EH (cell line): ENCODE measurements around the gene GPR68.

ENCODE experiments used
- DNase-seq: peaks from one replicate; pipeline ENCODE4 v3.0.0-alpha.2; 2015; ENCODE audit warnings: low read depth

The GPR68 gene, protein sequence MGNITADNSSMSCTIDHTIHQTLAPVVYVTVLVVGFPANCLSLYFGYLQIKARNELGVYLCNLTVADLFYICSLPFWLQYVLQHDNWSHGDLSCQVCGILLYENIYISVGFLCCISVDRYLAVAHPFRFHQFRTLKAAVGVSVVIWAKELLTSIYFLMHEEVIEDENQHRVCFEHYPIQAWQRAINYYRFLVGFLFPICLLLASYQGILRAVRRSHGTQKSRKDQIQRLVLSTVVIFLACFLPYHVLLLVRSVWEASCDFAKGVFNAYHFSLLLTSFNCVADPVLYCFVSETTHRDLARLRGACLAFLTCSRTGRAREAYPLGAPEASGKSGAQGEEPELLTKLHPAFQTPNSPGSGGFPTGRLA

DNA sequence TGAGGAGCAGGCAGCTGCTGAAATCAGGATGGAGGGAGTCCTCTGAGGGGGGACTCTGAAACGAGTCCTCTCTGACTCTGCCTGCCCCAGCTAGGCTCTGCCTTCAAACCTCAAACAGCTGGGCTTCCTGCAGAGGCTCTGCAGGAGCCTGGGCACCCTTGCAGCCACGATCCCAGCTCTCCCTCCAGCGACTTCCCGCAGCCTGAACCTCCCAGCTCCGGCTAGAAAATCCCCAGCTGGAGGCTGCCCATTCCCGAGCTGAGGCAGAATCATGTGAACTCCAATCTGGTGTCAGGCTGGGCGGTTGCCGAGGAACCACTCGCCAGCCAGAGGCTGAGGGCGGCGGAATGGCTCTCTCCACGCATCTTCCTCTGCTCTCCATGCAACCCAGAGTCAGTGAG is at the start of gene GPR68:
TSS of gene GPR68 (minus strand) at position 204 of the 401 bp plus-strand sequence. CDS start 9,654 bp downstream, outside the sequence.
- peak; percentile 69 for DNase-seq

DNA sequence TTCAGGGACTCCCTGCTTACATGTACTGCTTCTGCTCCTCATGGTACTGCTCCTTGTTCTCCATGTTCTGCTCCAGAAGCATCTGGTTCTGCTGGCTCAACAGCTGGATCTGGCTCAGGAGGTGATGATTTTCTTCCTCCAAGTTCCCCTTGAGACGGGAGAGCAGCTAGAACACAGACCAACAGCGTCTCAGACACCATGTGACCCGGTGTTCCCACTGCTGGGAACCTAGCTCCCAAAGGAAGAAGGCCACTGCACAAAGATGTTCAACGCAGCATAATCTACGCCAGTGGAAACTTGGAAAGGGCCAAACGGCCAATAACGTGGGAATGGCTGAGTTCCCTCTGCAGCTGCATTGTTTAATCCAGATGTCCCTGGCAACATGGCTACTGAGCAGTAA is 49.6 kb upstream of the GPR68 start:
- DNase-seq = no peak

DNA sequence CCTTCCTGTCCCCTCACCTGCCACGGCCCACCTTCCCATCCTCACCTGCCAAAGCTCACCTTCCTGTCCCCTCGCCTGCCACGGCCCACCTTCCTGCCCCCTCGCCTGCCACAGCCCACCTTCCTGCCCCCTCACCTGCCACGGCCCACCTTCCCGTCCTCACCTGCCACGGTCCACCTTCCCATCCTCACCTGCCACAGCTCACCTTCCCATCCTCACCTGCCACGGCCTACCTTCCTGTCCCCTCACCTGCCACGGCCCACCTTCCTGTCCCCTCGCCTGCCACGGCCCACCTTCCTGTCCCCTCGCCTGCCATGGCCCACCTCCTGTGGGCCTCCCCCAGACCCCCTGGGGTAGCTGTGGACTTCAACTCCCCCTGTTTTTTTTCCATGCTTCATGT is 48.8 kb upstream of the GPR68 start:
- no peak for DNase-seq

DNA sequence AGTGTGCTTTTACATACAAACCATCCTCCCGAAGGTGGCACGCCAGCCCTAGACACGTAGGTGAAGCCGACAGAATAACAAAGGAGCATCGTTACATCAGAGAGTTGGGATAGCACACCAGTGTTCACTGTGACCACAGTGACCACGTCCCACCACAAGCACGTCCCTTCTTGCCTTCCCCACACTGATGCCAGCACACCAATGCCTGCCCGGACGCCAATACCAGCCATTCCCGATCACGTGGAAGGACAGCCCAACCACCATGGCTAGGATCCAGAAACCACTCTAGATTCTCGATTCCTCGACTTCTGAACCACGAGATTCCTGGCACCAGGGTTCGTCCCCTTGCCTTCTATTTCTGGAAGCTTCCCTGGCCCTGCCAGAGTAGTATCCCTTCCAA is 48.0 kb upstream of the GPR68 start:
- DNase-seq = no peak

DNA sequence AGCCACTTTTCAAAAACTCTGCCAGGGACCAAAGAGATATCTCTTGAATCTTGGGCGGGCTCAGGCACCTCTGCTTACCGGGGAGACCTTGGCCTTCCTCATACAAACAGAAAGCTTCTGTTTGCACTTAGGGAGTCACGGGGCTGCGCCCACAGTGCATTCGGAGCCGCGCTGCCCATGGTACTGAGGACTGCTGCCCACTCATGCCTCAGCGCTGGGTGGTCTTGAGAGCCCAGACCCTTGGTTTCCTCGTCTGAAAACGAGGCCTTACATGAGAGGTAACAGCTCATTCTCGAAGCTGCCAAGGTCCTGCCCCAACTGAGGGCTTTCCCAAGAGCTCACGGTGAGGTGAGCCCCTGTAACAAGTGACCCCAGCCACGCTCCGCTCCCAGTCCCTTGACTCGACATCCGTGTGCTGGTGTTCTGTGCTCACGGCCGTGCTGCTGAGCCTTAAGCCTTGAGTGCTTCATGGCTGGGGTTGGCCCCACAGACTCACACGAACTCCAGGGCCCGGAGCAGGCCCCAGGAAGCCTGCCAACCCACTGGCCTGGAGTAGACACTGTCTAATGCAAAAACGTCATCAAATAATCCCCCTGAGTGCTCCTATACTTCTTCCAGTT is 47.4 kb upstream of the GPR68 start:
- DNase-seq = no peak

DNA sequence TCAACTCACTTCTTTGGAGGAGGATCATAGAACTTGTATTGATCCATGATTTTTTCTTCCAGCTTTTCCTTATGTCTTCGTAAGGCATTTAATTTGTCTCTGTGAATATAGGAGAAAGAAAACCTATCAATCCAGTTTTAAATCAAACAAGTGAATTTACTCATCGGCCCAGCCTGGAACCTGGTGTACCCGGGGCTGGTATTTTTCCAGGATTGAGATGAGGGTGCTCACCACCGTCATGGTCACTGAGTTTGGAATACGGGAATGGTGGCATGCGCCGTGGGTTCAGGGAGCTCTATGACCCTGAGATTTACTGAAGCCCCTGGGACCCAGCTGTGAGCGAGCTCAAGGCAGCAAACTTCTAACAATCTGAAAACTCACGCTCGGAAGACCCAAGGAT is 46.5 kb upstream of the GPR68 start:
- no peak for DNase-seq

DNA sequence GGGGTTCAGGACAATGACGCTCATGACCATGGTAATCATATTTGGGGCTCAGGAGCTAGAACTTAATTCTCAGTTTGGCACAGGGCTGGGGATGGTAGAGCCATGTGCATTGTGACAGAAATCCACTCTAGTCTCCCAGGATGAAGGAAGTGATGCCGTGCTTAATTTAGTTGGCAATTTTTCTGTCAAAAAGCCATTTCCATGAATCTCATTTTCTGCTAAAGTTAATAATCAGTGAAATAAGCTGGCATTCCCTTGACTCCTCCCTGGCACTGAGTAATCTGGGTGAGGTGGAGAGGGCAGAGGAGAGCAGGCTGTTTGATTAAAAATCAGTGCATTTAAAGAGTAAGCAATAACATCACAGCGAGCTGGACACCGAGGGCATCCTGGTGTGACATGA is 45.0 kb upstream of the GPR68 start:
- no peak for DNase-seq

DNA sequence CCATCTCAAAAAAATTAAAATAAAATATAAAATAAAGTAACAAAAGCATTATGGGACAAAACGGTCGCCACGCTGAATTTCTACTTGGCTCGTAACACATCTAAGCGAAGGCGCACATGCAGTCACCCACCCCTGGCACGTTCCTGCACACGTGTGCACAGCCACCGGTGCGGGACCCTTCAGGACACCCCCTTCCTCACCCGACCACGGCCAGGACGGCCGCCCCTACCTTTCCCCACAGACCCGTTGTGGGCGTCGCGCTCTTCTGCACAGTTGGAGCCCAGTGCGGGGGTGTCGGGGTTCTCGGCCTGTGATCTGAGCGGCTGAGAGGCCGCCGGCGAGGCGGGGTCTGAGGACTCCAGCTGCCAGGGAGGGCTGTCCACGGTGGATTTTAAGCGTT is 44.4 kb upstream of the GPR68 start:
- DNase-seq = no peak

DNA sequence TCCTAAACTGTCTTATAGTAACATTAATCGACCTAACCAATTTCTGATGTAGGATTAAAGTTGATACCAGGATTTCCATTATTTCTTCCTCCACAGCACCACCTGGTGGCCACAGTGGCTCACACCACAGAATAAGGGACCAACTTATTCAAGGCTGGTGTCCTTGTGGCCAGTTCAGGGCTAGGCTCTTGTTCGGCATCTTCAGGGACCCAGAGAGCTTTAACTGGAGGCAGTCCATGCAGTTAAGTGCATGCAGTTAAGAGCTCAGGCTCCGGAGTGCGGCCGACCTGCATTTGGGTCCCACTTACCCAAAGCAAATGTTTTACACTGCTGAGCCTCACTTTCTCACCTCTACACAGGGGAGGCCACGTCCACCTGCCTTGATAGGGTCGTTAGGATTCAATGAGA is 42.0 kb upstream of the GPR68 start:
- peak; percentile 75 for DNase-seq

DNA sequence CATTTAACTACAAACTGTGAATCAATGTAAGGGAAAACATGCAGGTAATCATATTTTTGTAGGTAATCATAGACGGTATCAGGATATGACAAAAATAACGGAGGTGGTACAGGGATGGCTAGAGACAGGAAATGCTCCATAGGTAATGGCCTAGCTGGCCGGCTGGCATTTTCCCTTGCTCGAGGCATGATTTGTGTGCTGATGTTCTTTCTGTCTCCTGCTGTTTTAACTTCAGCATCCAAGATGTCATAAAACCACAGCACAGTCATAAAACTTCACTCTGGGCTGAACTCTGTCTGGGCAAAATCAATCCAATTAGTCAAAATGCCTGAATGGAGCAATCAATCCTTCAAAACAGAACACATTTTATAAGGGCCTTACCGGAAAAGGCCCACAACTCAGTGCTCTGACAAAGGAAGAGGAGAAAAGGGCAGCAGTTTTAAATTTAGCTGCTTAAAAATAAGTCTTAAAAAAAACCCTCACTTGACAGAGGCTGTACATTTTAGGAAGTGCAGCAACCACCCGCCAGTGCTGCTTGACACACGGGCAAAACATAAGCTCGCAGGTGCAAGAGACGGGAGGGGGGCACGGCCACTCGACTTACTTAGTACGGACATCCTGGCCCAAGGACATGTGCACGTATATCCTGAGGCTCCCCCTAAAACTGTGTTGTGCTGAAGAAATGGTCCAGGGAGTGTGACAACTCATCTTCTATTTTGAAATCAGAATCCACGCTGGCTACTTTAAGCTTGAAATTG is 40.5 kb upstream of the GPR68 start:
- DNase-seq = peak; percentile 71

DNA sequence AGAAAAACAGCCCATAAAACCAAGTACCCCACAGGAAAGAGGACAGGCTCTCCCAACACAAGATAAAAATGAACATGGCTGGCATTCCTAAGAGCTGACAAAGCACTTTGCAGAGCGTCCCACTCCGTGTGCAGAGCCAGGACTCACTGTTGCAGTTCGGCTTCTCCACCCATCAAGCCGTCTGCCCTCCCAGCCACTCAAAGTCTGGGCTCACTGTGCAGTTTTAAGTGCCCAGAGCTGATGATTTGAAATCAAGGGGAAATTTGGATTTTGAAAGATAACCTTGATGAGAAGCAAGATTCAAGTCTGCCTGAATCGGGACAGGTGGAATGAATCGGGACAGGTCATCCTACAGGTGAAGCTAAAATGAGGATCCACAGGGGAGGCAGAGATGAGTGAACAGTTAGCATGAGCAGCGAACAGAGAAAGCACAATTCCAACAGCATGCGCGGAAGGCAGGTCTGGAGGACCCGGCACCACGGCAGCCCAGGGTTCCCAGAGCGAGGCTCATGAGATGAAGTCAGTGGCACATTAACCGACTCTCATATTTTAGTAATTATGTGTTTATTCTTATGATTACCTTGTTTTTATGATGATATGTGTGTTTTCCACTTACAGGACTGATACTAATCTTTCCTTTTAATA is 39.8 kb upstream of the GPR68 start:
- DNase-seq = peak; percentile 90

DNA sequence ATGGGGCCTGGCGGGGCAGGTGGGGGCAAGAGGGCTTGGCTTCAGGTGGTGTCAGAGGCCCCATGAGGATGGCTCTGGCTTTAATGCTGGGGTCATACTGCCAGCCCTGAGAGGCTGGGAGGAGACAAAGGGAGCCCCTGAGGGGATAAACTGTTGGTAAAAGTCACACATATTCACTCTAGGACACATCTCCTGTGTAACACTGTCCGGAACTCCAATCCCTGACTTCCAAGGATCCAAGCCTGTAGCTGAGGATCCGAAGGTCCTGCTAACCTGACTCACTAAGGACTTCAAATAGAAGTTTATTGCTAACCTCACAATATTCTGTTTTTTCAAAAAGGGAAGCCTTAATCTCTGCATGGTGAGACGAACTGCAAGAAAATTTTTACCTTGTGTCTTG is 39.2 kb upstream of the GPR68 start:
- DNase-seq = peak; percentile 54

DNA sequence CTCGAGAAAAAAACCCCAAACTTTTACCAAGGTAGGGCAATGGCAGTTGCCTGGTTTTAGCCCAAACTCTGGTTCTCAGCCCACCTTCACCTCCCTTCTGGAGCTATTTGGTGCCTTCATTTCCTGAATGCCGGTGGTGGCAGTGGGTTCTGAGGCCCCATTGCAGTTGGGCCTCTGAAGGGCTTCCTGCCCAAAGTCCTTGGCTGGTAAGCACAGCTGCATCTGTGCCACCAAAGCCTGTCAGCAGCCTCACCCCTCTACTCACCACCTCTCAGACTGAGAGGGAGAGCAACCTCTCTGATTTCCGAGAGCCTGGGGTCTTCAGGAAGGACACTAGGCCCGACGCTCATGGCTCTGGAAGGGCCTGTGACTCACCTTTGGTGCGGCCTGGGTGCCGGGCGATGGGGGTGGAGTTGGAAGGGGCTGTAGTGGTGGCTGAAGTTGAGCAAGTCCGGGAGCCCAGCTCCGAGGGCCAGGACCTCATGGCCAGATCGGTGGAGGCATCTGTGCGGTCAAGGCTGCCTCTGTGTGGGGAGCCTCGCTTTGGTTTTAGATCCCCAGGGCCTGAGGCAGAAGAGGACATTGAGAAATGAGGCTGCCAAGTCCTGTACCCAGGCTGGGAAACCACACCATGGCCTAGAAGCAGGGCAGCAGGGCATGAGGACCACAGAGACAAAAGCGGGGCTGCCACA is 38.6 kb upstream of the GPR68 start:
- DNase-seq = peak; percentile 2

DNA sequence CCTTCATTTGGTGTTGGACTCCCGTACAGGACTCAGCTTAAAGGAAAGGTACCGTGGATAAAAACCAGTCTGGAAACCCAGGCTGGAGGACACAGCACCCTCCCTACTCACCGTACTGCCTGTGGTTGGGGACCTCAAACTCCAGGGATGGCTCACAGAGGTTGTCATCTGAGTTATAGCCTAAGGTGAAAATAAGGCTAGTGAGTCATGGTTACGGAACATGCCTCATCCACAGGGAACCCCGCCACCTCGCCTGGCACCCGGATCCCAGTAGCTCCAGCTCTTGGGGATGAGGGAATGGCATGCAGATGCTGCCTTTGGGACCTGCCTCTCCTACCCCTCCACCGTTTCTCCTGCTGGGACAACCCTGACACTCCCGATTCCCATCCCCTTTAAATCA is 36.8 kb upstream of the GPR68 start:
- DNase-seq = peak; percentile 66

DNA sequence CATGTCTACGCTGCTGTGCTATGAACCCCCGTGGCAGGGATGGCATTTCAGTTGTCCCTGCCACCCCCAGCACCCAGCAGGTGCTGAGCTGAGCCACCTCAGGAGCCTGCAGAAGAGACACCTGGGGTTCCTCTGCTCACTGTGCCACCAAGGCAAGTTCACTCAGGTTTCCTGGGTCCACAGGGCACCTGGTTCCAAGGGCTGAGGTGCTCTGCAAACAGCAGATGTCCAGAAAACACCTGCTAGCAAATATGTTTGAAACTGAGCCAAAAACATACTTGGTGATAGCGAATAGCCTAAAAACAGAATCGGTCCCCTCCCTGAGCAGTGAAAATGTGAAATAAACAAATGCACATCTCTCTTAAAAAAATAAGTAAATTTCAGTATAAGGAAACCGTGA is 35.6 kb upstream of the GPR68 start:
- no peak for DNase-seq

DNA sequence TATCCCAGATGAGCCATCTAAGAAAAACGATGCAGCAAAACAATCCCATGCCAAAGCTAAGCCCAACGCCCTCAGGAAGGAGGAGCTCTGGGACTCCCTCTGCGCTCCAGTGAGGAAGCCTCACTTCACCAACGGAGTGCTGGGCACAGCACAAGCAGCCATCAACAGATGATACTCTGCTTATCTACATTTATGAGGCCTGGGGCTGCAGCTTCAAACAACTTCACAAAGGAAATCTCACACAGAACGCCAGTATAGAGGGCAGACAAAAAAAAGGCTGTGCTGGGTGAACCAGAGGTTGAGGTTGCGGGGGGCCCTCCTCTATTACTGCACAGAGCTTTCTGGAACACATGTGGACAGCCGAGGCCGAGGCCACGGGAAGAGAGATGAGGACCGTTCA is 34.9 kb upstream of the GPR68 start:
- DNase-seq = no peak

DNA sequence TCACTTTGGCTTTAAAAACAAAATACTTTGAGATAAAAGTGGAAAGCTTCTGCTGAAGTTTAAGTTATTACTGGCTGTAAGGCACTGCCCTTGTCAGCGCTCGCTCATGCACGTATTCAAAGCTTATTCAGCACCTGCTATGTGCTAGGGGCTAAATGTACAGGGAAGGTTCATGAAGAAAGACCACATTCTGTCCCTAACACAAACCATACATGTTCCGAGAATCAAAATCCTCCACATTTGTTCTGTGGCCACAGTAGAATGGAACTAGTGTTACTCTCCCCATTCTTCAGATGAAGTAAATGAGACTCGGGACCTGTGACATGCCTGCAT is 33.8 kb upstream of the GPR68 start:
- DNase-seq = no peak

DNA sequence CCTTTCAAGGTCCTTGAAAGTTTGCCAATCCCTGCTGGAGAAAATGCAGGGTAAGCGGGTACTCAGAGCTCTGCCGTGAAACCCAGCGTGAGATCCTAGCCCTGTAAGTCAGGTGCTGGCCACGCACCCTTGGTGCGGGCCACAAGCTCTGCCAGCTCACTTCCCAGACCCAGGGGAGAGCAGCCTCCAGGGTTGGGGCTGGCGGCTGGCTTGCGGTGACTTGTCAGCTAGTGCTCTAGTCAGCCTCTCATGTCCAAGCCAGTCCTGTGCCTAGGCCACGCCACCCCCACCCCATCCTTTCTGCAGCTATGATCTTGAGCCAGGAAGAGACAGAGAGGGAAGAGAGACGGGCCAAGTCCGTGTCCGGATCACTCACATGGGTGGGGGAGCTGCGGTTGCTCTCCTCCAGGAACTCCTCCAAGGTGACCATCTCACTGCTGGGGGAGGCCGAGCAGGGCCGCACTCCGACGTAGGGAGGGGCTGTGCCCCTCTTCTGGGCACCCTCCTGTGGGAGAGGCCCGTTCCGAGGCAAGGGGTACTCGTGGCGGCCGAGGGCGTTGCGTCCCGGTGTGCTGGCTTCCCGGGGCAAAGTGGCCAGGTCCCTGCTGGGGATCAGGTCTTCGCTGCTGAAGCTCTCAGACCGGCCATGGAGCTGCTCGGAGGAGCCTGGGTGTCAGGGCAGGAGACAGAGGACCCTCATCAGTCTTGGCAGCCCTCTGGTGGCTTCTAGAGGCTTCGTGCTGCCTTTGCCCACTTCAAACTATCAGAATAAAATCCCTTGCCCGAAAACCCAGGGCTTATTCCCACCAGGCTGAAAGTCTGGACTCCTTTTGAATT is 33.3 kb upstream of the GPR68 start:
- no peak for DNase-seq

DNA sequence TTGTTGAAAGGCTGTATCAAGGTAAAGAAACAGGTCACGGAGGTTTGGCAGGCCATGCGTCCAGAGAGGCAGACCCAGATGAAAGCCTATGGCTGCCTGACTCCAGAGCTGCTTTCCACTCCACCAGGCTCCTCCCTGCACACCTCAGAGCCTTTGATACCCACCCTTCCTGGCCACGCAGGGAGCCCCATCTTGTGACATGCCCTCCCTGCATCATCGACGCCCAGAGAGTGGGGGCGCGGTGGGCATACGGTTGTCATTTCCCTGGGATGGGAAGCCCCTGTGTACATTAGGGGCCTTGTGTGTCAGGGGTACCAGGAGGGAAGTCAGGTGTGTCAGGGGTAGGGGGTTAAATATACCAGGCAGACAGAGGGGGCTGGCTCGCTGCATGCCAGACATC is 30.3 kb upstream of the GPR68 start:
- DNase-seq = no peak

DNA sequence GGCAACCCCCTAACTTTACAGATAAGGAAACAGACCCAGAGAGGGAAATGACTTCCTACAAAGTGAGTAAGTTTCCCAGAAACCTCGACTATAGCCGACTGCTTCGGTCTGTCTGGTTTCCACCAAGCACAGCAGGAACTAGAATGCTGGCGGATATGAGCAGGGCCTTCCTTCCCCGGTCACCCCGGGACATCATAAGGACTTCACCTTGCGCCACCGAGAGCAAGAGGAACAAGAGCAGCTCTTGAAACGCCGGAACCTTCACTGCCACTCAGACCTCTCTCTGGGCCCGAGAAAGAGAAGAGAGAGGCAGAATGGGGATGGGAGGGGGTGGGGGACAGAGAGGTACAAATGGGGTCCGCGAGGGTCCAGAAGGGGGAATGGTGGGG is 29.4 kb upstream of the GPR68 start:
- no peak for DNase-seq

DNA sequence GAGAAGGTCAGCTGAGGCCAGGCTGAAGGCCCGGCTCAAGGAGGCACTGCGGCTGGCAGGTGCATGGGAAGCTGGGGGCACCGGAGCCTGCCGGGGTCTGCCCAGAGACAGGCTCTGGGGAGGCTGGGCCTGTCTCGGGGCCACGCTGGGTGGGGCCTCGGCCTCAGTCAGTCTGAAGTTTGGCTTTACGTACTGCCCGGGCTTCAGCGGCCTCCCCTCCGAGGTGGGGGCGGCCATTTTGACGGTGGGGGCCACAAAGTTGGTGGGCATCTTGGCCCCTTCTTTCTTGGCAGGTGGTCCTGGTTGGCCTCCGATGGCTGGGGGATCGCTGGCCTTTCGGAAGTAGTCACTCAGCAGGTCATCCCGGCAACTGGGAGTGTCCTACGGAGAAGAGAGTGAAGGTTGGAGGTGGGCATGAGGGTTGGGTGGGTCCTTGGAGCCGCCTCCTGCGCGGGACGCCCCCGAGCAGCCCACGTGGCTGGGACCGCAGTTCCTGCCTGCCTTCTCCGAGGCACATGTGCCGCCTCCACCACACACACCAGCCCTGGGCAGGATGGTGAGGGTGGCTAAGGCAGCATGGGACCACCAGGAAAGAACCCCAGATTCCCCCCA is 28.9 kb upstream of the GPR68 start:
- DNase-seq = no peak
